G401.6 (cell line): ENCODE data around the gene BCAP31.

Experiments
- FAIRE-seq: peaks from 2 replicates; lab custom pipeline; 2012; peaks lifted over from hg19 to GRCh38; lab: Jason Lieb, UNC

BCAP31 gene

DNA sequence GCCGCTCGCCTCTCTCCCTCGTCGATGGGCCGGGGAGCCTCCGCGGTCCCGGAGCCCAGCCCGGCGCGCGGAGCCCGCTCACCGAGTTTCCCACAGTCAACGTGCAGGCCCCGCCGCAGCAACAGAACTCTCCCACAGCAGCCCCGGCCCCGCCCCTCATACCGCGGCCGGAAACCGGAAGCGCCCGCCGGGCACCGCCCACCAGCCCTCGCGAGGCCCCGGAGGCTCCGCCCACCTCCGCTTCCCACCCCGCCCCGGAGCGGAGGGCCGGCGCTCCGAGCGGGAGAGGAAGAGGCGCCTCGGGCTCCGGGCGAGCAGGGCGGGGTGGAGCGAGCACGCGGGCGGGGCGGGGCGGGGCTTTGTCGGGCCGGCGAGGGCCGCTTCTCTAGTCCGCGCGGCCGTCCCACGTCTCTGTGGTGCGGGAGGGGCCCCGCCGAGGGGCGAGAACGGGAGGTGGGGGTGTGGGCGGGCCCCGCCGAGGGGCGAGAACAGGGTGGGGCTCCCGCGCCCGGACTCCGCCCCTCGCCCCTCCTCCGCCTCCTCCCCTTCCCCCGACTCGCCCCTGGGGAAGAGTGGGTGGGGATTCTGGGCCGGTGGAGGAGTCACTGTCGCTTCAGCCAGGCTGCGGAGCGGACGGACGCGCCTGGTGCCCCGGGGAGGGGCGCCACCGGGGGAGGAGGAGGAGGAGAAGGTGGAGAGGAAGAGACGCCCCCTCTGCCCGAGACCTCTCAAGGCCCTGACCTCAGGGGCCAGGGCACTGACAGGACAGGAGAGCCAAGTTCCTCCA is at the start of gene BCAP31, which contains the start of gene ABCD1:
Gene BCAP31, minus strand, starts transcription at position 136 of the 787 bp plus-strand sequence. CDS start 1,143 bp downstream, outside the sequence.
Gene ABCD1, plus strand, starts transcription at position 605 of the 787 bp plus-strand sequence. CDS start 411 bp downstream, outside the sequence.
- FAIRE-seq, result no peak

DNA sequence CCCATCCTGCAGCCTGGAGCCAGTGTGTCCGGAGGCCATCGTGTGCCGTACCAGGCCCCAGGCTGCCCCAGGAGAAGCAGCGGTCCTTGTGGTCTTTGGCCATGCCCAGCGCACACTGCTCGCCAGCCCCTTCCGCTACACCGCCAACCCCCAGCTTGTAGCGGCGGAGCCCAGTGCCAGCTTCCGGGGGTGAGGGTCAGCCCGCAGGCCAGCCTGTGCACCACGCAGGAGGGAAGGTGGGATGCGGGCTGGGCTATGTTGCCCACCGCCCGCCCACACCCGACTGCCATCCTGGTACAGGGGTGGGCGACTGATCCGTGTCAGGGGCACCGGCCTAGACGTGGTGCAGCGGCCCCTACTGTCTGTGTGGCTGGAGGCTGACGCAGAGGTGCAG is 49.0 kb upstream of the BCAP31 start:
- FAIRE-seq, result no peak

DNA sequence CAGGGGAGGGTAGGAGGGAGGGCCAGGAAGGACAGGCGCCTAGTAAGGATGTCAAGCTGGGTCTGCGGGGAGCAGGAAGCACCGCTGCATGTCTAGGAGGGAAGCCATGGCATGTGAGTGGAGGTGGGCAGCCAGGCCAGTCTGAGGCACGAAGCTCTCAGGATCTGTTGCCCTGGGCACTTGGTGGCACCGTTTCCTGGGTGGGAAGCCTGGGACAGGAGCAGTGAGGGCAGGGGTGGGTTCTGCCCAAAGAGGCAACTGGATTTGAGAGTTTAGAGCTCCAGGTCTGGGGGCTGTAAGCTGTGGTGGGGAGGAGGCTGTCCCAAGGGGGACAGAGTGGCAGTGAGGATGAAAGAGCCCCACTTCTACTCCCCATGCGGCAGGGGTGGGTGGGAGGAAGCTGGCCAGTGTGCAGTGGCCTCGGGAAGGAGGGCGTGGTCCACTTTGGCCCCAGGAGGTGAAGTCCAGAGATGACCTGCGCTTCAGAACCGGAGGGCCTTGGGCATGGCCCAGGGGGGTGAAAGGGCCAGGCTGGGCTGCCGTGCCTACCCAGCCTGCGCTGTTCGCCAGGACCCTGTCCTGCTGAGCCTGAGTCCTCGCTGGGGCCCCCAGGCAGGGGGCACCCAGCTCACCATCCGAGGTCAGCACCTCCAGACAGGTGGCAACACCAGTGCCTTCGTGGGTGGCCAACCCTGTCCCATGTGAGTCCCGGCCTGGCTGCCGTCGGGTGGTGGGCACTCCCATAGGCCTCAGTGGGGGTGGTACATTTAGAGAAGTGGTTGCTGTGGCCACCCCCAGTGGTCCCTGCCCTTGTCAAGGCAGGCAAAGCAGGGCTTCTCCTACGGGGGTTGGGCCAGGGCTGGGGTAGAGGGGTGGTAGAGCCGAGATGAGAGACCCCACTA is 48.4 kb upstream of the BCAP31 start:
- no peak for FAIRE-seq

DNA sequence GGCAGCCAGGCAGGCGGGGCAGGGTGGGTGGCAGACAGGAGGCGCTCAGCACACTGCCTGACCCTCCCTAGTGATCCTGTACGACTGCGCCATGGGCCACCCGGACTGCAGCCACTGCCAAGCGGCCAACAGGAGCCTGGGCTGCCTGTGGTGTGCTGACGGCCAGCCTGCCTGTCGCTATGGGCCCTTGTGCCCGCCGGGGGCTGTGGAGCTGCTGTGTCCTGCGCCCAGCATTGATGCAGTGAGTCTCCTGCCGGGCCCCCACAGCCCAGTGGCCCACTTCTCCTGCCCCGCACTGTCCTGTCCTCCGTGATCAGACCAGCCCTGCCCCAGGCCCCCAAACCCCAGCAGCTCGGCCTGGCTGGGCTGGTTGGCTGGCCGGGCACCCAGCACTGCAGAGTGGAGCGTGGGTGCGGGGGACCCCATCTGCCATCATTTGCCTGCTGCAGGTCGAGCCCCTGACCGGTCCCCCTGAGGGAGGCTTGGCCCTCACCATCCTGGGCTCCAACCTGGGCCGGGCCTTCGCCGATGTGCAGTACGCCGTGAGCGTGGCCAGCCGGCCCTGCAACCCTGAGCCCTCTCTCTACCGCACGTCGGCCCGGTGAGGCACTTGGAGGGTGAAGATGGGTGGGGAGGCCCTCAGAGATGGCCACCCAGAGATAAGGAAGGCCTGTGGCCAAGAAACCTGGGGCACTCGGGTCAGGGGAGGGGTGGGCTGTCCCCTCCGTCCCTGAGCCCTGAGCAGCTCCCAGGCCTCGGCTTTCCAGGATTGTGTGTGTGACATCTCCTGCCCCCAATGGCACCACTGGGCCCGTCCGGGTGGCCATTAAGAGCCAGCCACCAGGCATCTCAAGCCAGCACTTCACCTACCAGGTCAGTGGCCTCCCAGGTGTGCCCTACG is 47.5 kb upstream of the BCAP31 start:
- FAIRE-seq, result no peak

- no peak for FAIRE-seq
These were observed 46.6 kb upstream of the BCAP31 start for GRCh38 chrX:153770601-153771414.

- FAIRE-seq, result no peak
These were observed 45.8 kb upstream of the BCAP31 start for GRCh38 chrX:153769865-153770600.

- FAIRE-seq, result no peak
These were observed 45.1 kb upstream of the BCAP31 start for GRCh38 chrX:153769158-153769864.

- FAIRE-seq, result no peak
These were observed 44.3 kb upstream of the BCAP31 start for GRCh38 chrX:153768311-153769157.

DNA sequence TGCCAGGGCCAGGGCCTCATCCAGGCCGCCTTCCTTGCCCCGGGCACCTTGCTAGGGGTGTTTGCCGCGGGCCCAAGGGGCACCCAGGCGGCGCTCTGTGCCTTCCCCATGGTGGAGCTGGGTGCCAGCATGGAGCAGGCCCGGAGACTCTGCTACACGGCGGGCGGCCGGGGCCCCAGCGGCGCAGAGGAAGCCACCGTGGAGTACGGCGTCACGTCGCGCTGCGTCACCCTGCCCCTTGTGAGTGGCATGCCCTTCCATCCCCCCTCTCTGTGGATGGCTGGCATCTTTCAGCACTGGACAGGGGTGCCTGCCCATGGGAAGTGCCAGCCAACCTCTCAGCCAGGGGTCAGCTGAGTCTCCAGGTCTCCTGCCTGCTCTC is 43.5 kb upstream of the BCAP31 start:
- FAIRE-seq, result no peak

DNA sequence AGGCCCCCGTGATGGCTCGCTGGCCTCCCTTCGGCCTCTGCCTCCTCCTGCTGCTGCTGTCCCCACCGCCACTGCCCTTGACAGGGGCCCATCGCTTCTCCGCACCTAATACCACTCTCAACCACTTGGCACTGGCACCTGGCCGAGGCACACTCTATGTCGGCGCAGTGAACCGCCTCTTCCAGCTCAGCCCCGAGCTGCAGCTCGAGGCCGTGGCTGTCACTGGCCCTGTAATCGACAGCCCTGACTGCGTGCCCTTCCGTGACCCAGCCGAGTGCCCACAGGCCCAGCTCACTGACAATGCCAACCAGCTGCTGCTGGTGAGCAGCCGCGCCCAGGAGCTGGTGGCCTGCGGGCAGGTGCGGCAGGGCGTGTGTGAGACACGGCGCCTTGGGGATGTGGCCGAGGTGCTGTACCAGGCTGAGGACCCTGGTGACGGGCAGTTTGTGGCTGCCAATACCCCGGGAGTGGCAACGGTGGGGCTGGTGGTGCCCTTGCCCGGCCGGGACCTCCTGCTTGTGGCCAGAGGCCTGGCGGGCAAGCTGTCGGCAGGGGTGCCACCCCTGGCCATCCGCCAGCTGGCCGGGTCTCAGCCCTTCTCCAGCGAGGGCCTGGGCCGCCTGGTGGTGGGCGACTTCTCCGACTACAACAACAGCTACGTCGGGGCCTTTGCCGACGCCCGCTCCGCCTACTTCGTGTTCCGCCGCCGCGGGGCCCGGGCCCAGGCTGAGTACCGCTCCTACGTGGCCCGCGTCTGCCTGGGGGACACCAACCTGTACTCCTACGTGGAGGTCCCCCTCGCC is 42.9 kb upstream of the BCAP31 start:
- FAIRE-seq, result no peak

GRCh38 chrX:153766098-153766817 is 42.1 kb upstream of the BCAP31 start:
- no peak for FAIRE-seq

- no peak for FAIRE-seq
These were observed 41.2 kb upstream of the BCAP31 start for GRCh38 chrX:153765138-153766079.

DNA sequence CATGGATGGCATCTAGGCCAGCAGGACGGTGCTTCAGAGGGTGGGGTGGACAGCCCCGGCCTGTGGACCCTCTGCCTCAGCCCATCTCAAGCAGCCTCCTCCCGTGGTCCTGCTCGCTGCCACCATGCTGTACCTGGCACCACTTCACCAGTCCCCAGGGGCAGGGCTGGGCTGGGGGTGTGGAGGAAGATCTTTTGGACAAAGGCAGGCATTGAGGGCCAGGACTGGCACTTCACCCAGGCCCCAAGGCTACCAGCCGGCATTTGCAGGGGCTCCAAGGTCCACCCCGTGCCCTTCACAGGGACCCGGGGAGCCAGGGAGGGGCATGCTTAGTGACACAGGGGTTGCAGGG is 40.6 kb upstream of the BCAP31 start:
- FAIRE-seq, result no peak

DNA sequence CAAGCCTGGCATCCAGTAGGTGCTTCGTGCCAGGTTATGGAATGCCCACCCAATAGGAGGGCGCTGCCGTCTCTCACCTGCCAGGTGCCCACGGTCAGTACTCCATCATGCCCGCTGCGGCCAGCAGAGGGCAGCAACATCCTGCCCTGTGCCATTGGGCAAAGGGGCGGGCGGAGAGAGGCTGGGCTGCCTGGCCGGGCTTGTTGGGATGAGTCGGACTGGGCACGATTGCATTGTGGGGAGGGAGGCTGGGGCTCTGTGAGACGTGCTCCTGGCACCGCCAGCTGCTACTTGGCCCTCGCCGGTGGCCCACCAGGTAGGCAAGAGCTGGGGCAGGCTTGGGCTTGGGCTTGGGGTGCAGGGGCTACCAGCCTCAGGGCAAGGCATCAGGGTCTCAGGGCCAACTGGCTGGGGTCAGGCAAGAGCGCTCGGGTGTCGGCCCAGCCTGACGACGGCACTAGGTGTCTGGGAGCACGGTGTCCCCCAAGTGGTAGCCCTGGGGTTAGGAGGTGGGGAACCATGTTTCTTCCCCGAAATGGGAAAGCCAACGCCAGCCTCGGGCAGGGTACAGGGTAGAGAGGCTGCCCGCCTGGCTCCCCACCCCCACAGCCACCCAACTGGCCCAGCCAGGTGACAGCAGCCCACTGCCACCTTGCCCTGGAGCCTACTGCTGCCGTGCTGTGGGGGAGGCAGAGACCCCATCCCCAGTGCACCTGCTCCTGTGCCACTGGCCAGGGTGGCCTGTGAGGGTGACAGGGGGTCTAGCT is 40.0 kb upstream of the BCAP31 start, which contains the start of gene PLXNB3:
Gene PLXNB3, plus strand, starts transcription at position 261 of the 767 bp plus-strand sequence. CDS start 1,287 bp downstream, outside the sequence.
- peak; percentile 80 for FAIRE-seq

- FAIRE-seq, result no peak
These were observed 39.2 kb upstream of the BCAP31 start for GRCh38 chrX:153763298-153763932.
